IMR-90 (cell line): ENCODE data around the gene PTBP1. TPM values are rescaled to one million over a fixed set of nuclear protein-coding genes. Genes with fewer than 3 reads are reported as not detected.

Source experiments
- ATAC-seq: fragments of 200-7000 bp; cut with Tn5 transposase; 2 replicates; pipeline ENCODE4 v1.9.1; 2020; ENCODE audit warnings: low read depth, mild to moderate bottlenecking, moderate library complexity
- BruUV-seq: library from RNA; stranded (reverse); fragments of 400-500 nt; replicated peaks from 2 replicates; lab custom pipeline; 2021; lab: Mats Ljungman, UMichigan
- CTCF ChIA-PET: fragments of 300-600 bp; formaldehyde crosslinking; extraction: SDS; loops from one replicate; lab custom pipeline; 2021; ENCODE audit warnings: antibody characterized with exemption; lab: Yijun Ruan, JAX
- POLR2A ChIA-PET: fragments of 300-600 bp; sonication (Branson Sonifier 250); formaldehyde crosslinking; loops from one replicate; lab custom pipeline; 2022; ENCODE audit warnings: antibody characterized with exemption; ENCODE audit not compliant: unreplicated experiment; lab: Charles Lee
- DNase-seq: peaks from one replicate; pipeline ENCODE4 v3.0.0; 2013
- H2AFZ ChIP-seq: replicated peaks from 2 replicates; pipeline ENCODE3; 2013; ENCODE audit warnings: low read length, mild to moderate bottlenecking; ENCODE audit not compliant: poor library complexity
- H2AK5ac ChIP-seq: 2 replicates; pipeline ENCODE4 v1.6.1; 2013; ENCODE audit warnings: low read depth, low read length, inconsistent platforms
- H2AK9ac ChIP-seq: replicated peaks from 2 replicates; pipeline ENCODE3; 2013; ENCODE audit warnings: mild to moderate bottlenecking, low read depth, low read length, moderate library complexity; ENCODE audit not compliant: poor library complexity
- H2BK120ac ChIP-seq: 2 replicates; pipeline ENCODE4 v1.6.1; 2013; ENCODE audit warnings: low read depth, low read length, inconsistent platforms
- H2BK15ac ChIP-seq: 3 replicates; pipeline ENCODE4 v1.6.1; 2013; ENCODE audit warnings: low read depth, low read length, inconsistent platforms
- H2BK20ac ChIP-seq: 2 replicates; pipeline ENCODE4 v1.6.1; 2013; ENCODE audit warnings: low read depth, mild to moderate bottlenecking, inconsistent platforms, low read length, moderate library complexity
- H2BK5ac ChIP-seq: 2 replicates; pipeline ENCODE4 v1.6.1; 2013; ENCODE audit warnings: mild to moderate bottlenecking, low read depth, low read length, inconsistent platforms; ENCODE audit not compliant: poor library complexity, severe bottlenecking
- H3K14ac ChIP-seq: replicated peaks from 2 replicates; pipeline ENCODE4 v1.6.1; 2013; ENCODE audit warnings: low read depth, low read length, inconsistent platforms
- H3K18ac ChIP-seq: 2 replicates; pipeline ENCODE4 v1.6.1; 2013; ENCODE audit warnings: low read depth, low read length, control low read depth
- H3K23ac ChIP-seq: 2 replicates; pipeline ENCODE4 v1.6.1; 2013; ENCODE audit warnings: low read depth, low read length, inconsistent platforms
- H3K27ac ChIP-seq: 2 replicates; pipeline ENCODE4 v1.5.1; 2013; ENCODE audit warnings: mild to moderate bottlenecking, control low read depth, low read length; ENCODE audit not compliant: insufficient read depth
- H3K27me3 ChIP-seq: 2 replicates; pipeline ENCODE4 v1.6.1; 2013; ENCODE audit warnings: low read length; ENCODE audit not compliant: control insufficient read depth, insufficient read depth
- H3K36me3 ChIP-seq: 2 replicates; pipeline ENCODE4 v1.6.1; 2013; ENCODE audit warnings: low read length, mixed read lengths; ENCODE audit not compliant: control insufficient read depth, insufficient read depth
- H3K4ac ChIP-seq: 2 replicates; pipeline ENCODE4 v1.6.1; 2013; ENCODE audit warnings: low read depth, low read length, inconsistent platforms
- H3K4me1 ChIP-seq: 2 replicates; pipeline ENCODE4 v1.6.1; 2013; ENCODE audit warnings: low read length, mixed read lengths; ENCODE audit not compliant: control insufficient read depth, insufficient read depth
- H3K4me2 ChIP-seq: 2 replicates; pipeline ENCODE4 v1.6.1; 2013; ENCODE audit warnings: low read depth, mild to moderate bottlenecking, control low read depth, low read length, moderate library complexity
- H3K4me3 ChIP-seq: 2 replicates; pipeline ENCODE4 v1.5.1; 2013; ENCODE audit warnings: low read depth, mild to moderate bottlenecking, control low read depth, low read length, moderate library complexity; ENCODE audit not compliant: insufficient read depth
- H3K56ac ChIP-seq: 2 replicates; pipeline ENCODE4 v1.6.1; 2013; ENCODE audit warnings: low read length, inconsistent platforms; ENCODE audit not compliant: insufficient read depth; ENCODE audit errors: extremely low read depth
- H3K79me1 ChIP-seq, 2 experiments: 2 replicates each; pipeline ENCODE4 v1.6.1; 2013; ENCODE audit warnings: low read length in 2 of 2, inconsistent platforms in 1 of 2, low read depth in 1 of 2
- H3K9ac ChIP-seq: 2 replicates; pipeline ENCODE4 v1.6.1; 2013; ENCODE audit warnings: low read depth, low read length, control low read depth
- H3K9me1 ChIP-seq: 2 replicates; pipeline ENCODE4 v1.6.1; 2013; ENCODE audit warnings: low read length, inconsistent platforms; ENCODE audit not compliant: insufficient read depth
- H3K9me3 ChIP-seq: 2 replicates; pipeline ENCODE4 v1.6.1; 2013; ENCODE audit warnings: low read length; ENCODE audit not compliant: control insufficient read depth, insufficient read depth
- H4K20me1 ChIP-seq: 2 replicates; pipeline ENCODE4 v1.6.1; 2013; ENCODE audit warnings: low read length, inconsistent platforms; ENCODE audit not compliant: insufficient read depth
- H4K5ac ChIP-seq: 2 replicates; pipeline ENCODE4 v1.6.1; 2013; ENCODE audit warnings: mild to moderate bottlenecking, low read depth, low read length, control low read depth
- H4K8ac ChIP-seq, 2 experiments: 2 replicates each; pipeline ENCODE4 v1.6.1; 2013; ENCODE audit warnings: low read depth in 2 of 2, low read length in 2 of 2, control low read depth in 1 of 2, inconsistent platforms in 1 of 2
- H4K91ac ChIP-seq: 2 replicates; pipeline ENCODE4 v1.6.1; 2013; ENCODE audit warnings: low read depth, low read length, inconsistent platforms; ENCODE audit not compliant: insufficient read depth
- BHLHE40 ChIP-seq: fragments of 150-350 bp; IDR thresholded peaks from 2 replicates; pipeline ENCODE4 v1.6.1; 2016; ENCODE audit warnings: mild to moderate bottlenecking, low read depth, low read length
- CEBPB ChIP-seq: IDR thresholded peaks from 2 replicates; pipeline ENCODE4 v1.6.1; 2012; ENCODE audit warnings: low read depth, low read length, improper control_type of control experiment
- MAFK ChIP-seq: IDR thresholded peaks from 2 replicates; pipeline ENCODE4 v1.6.1; 2012; ENCODE audit warnings: low read depth, low read length, improper control_type of control experiment
- POLR2A ChIP-seq: IDR thresholded peaks from 2 replicates; pipeline ENCODE4 v1.6.1; 2012; ENCODE audit warnings: mild to moderate bottlenecking, low read depth, low read length
- RAD21 ChIP-seq: IDR thresholded peaks from 2 replicates; pipeline ENCODE4 v1.6.1; 2012; ENCODE audit warnings: low read length, improper control_type of control experiment
- RCOR1 ChIP-seq: IDR thresholded peaks from 2 replicates; pipeline ENCODE4 v1.6.1; 2012; ENCODE audit warnings: mild to moderate bottlenecking, low read length, improper control_type of control experiment; ENCODE audit not compliant: insufficient replicate concordance
- RFX5 ChIP-seq: IDR thresholded peaks from 2 replicates; pipeline ENCODE4 v1.8.0; 2012; ENCODE audit warnings: low read depth, mild to moderate bottlenecking, low read length, moderate library complexity
- SMC3 ChIP-seq: fragments of 150-350 bp; IDR thresholded peaks from 2 replicates; pipeline ENCODE4 v1.6.1; 2016; ENCODE audit warnings: low read depth, mild to moderate bottlenecking, antibody characterized with exemption, low read length, moderate library complexity
- WGBS, 2 experiments: methylation state at CpG; one replicate each; pipeline versions ENCODE4 v1.1.5 to v1.1.7; 2013; ENCODE audit warnings: missing lambda C conversion rate in 2 of 2; ENCODE audit not compliant: insufficient read length in 1 of 2; ENCODE audit errors: extremely low coverage in 2 of 2; 5-methylcytosine and 5-hydroxymethylcytosine counted together
- dilution Hi-C: fragments of 300-500 bp; cut with HindIII; formaldehyde crosslinking; loops from one replicate; pipeline ENCODE4 v1.14.3; 2018; ENCODE audit warnings: low sequenced_read_pairs; ENCODE audit not compliant: unreplicated experiment
- in situ Hi-C: fragments of 300-500 bp; cut with MboI; formaldehyde crosslinking; loops from 3 replicates; pipeline ENCODE4 v1.14.3; 2019; ENCODE audit warnings: low sequenced_read_pairs, inconsistent platforms, mixed read lengths
- intact Hi-C: fragments of 100-400 bp; cut with micrococcal nuclease; formaldehyde crosslinking; loops from 2 replicates; pipeline ENCODE4 v1.10.0; 2022
- polyA plus RNA-seq, 3 experiments: library from polyadenylated mRNA; depleted of rRNA; stranded (reverse); fragments of >200 nt; gene quantifications; 2 replicates each; pipeline ENCODE4 v1.2.3, GENCODE V29; 2012; ENCODE audit warnings: low replicate concordance in 1 of 3
- total RNA-seq: library from RNA; depleted of rRNA; stranded (reverse); fragments of >200 nt; gene quantifications from 2 replicates; pipeline ENCODE4 v1.2.3, GENCODE V29; 2012

The PTBP1 gene
- total and polyA plus RNA-seq, 2 of the 4 experiments (the other 2 are of a cell fraction): 146 to 269 TPM

- TF ChIP-seq MAFK (no peak), SMC3 (no peak)
Observed at GRCh38 chr19:814152-815078, 17.2 kb downstream of the PTBP1 start (continued).

- 91% methylated on average over 35 of the region's 47 CpGs; no CpG with 5 or more reads in 1 of the 2 experiments for WGBS, 2 experiments
- H4K91ac ChIP-seq: no peak overlapping the region
- no peak overlapping the region for H3K23ac ChIP-seq
- H2BK120ac ChIP-seq: no peak overlapping the region
- H3K27me3 ChIP-seq: no peaks in the 10 kb centered on the region
- no peak overlapping the region for H3K4me2 ChIP-seq
- no peaks in the 10 kb centered on the region for H3K4me1 ChIP-seq
- no peak overlapping the region for H3K4me3 ChIP-seq
- peaks cover 0 to 7% of the 10 kb centered on the region in 2 experiments; a peak in 3 of 4 replicates for H3K79me1 ChIP-seq
- DNase-seq (no peak), ATAC-seq (no peak)
- POLR2A ChIA-PET: no interaction called here
- no peak overlapping the region for H3K9ac ChIP-seq
- in situ Hi-C loops: no loop called here
- no peak overlapping the region for H4K8ac ChIP-seq
- TF ChIP-seq RCOR1: no peak
- TF ChIP-seq SMC3: no peak
- no peak for TF ChIP-seq BHLHE40
- no peak for TF ChIP-seq RAD21
- no peak for TF ChIP-seq RFX5
- TF ChIP-seq POLR2A: no peak; the same call in 1 of the 2 replicates
- no peak for TF ChIP-seq CEBPB
- H3K56ac ChIP-seq: no peak overlapping the region
- no peak overlapping the region for H2AK5ac ChIP-seq
- H3K27ac ChIP-seq: no peak overlapping the region
- H3K14ac ChIP-seq: no peak overlapping the region
- no peaks in the 10 kb centered on the region for H3K9me3 ChIP-seq
- CTCF ChIA-PET: no interaction called here
- no TSS peak for BruUV-seq
- H2BK15ac ChIP-seq: no peak overlapping the region
- peaks cover 44% of the 10 kb centered on the region for H3K36me3 ChIP-seq
- H3K18ac ChIP-seq: no peak overlapping the region
- H2BK20ac ChIP-seq: no peak overlapping the region
- intact Hi-C loops: loop anchor here (1.0 kb wide), 1 partner anchor 35 kb away; no protein-coding TSS in a partner anchor
- H2BK5ac ChIP-seq: no peak overlapping the region
- H2AK9ac ChIP-seq: no peak overlapping the region
- no peak overlapping the region for H4K5ac ChIP-seq
- H3K4ac ChIP-seq: no peak overlapping the region
- dilution Hi-C loops: no loop called here
- H3K9me1 ChIP-seq: no peaks in the 10 kb centered on the region
- H2AFZ ChIP-seq: no peak overlapping the region
- H4K20me1 ChIP-seq: peaks cover 24% of the 10 kb centered on the region
Observed at GRCh38 chr19:815079-815774, 18.0 kb downstream of the PTBP1 start.
